Measurements from ENCODE around the gene MGAT5B. TPM values are rescaled to one million over a fixed set of nuclear protein-coding genes. Genes with fewer than 3 reads are reported as not detected.

The MGAT5B gene
- total RNA-seq, 1 donor from 2014 or later, result 1.8 TPM

- Histone ChIP-seq H3K4me3 (no peak overlapping the region), H3K27me3 (no peaks in the 10 kb centered on the region), H3K4me1 (no peaks in the 10 kb centered on the region), H3K27ac (no peak overlapping the region), H3K9ac (no peak overlapping the region), H3F3A (ENCODE audit: low read depth) (no peaks in the 10 kb centered on the region), H3K36me3 (no peaks in the 10 kb centered on the region), H2AFZ (replicated peaks) (no peak overlapping the region), H3K9me3 (ENCODE audit: low read depth) (no peaks in the 10 kb centered on the region), H3K4me2 (no peak overlapping the region), H4K20me1 (ENCODE audit: low read depth) (peaks cover 18% of the 10 kb centered on the region), H3K79me2 (ENCODE audit: low read depth) (no peaks in the 10 kb centered on the region)
- peaks cover 3% of the 10 kb centered on the region for H3K36me3 Mint-ChIP-seq
- H3K27me3 Mint-ChIP-seq (ENCODE audit: insufficient read depth, low read depth), result peaks cover 12% of the 10 kb centered on the region
- no peak for DNase-seq (ENCODE audit: low spot score)
- H3K4me1 Mint-ChIP-seq, result peaks cover 10% of the 10 kb centered on the region
- H3K9me3 Mint-ChIP-seq, result no peaks in the 10 kb centered on the region
- TF ChIP-seq EZH2 (IDR thresholded peaks at IDR 0.05), result no peak
- TF ChIP-seq CTCF (IDR thresholded peaks at IDR 0.05), result no peak
- TF ChIP-seq EZH2phosphoT487 (IDR thresholded peaks at IDR 0.05), result no peak
- H3K27ac Mint-ChIP-seq, result no peak overlapping the region
- no peak overlapping the region for H3K4me3 Mint-ChIP-seq
These were observed 46.7 kb downstream of the MGAT5B start for GRCh38 chr17:76914937-76915336.

GRCh38 chr17:76915840-76916510 lies 47.8 kb downstream of the MGAT5B start:
- no peaks in the 10 kb centered on the region for H3K4me1 ChIP-seq
- Mint-ChIP-seq H3K4me3 (no peak overlapping the region), H3K9me3 (no peaks in the 10 kb centered on the region), H3K4me1 (peaks cover 11% of the 10 kb centered on the region), H3K36me3 (peaks cover 3% of the 10 kb centered on the region), H3K27ac (no peak overlapping the region), H3K27me3 (ENCODE audit: insufficient read depth, low read depth) (peaks cover 14% of the 10 kb centered on the region)
- no peaks in the 10 kb centered on the region for H3K27me3 ChIP-seq
- H3K79me2 ChIP-seq (ENCODE audit: low read depth), result no peaks in the 10 kb centered on the region
- H3K36me3 ChIP-seq, result no peaks in the 10 kb centered on the region
- no peak for DNase-seq (ENCODE audit: low spot score)
- no peaks in the 10 kb centered on the region for H3F3A ChIP-seq (ENCODE audit: low read depth)
- no peaks in the 10 kb centered on the region for H3K9me3 ChIP-seq (ENCODE audit: low read depth)
- no peak overlapping the region for H3K4me2 ChIP-seq
- no peak overlapping the region for H3K4me3 ChIP-seq
- H3K9ac ChIP-seq, result no peak overlapping the region
- no peak for TF ChIP-seq CTCF (IDR thresholded peaks at IDR 0.05)
- TF ChIP-seq EZH2 (IDR thresholded peaks at IDR 0.05), result no peak
- TF ChIP-seq EZH2phosphoT487 (IDR thresholded peaks at IDR 0.05), result no peak
- no peak overlapping the region for H3K27ac ChIP-seq
- no peak overlapping the region for H2AFZ ChIP-seq (replicated peaks)
- peaks cover 8% of the 10 kb centered on the region for H4K20me1 ChIP-seq (ENCODE audit: low read depth)

- no peak for TF ChIP-seq EZH2 (IDR thresholded peaks at IDR 0.05)
- no peak for TF ChIP-seq EZH2phosphoT487 (IDR thresholded peaks at IDR 0.05)
- no peak for TF ChIP-seq CTCF (IDR thresholded peaks at IDR 0.05)
- no peak overlapping the region for H3K27ac Mint-ChIP-seq
- no peak overlapping the region for H3K4me3 ChIP-seq
- H3K27ac ChIP-seq, result no peak overlapping the region
- no peaks in the 10 kb centered on the region for H3F3A ChIP-seq (ENCODE audit: low read depth)
- H3K27me3 ChIP-seq, result no peaks in the 10 kb centered on the region
- peaks cover 4% of the 10 kb centered on the region for H4K20me1 ChIP-seq (ENCODE audit: low read depth)
- peaks cover 8% of the 10 kb centered on the region for H3K4me1 ChIP-seq
- no peaks in the 10 kb centered on the region for H3K9me3 Mint-ChIP-seq
- no peak overlapping the region for H3K4me2 ChIP-seq
- DNase-seq (ENCODE audit: low spot score), result no peak
- H3K4me3 Mint-ChIP-seq, result no peak overlapping the region
- H3K9me3 ChIP-seq (ENCODE audit: low read depth), result no peaks in the 10 kb centered on the region
- H3K27me3 Mint-ChIP-seq (ENCODE audit: insufficient read depth, low read depth), result peaks cover 11% of the 10 kb centered on the region
- no peaks in the 10 kb centered on the region for H3K36me3 ChIP-seq
- peaks cover 15% of the 10 kb centered on the region for H3K4me1 Mint-ChIP-seq
- H2AFZ ChIP-seq (replicated peaks), result no peak overlapping the region
- no peaks in the 10 kb centered on the region for H3K79me2 ChIP-seq (ENCODE audit: low read depth)
- no peak overlapping the region for H3K9ac ChIP-seq
- H3K36me3 Mint-ChIP-seq, result peaks cover 1% of the 10 kb centered on the region
These were observed 49.6 kb downstream of the MGAT5B start for GRCh38 chr17:76917829-76918228.
